Gastroesophageal sphincter (tissue), 4 donors: ENCODE data around the gene ASPRV1. TPM values are rescaled to one million over a fixed set of nuclear protein-coding genes. Genes with fewer than 3 reads are reported as not detected.

Experiments
- ATAC-seq: fragments of 150-250 bp; one replicate; pipeline ENCODE4 v1.9.1; 2016; ENCODE audit warnings: mild to moderate bottlenecking, moderate library complexity
- H3K27ac ChIP-seq, 4 donors: fragments of 200-600 bp; sonication (generic) in 3 of 4; 1 replicate in 3 of 4; 2 replicates in 1 of 4; pipeline ENCODE4 v1.5.1; 2016 to 2019
- H3K27me3 ChIP-seq: fragments of 200-600 bp; sonication (generic); one replicate; pipeline ENCODE4 v1.5.1; 2019
- H3K36me3 ChIP-seq, 2 donors: fragments of 200-600 bp; sonication (generic); one replicate each; pipeline ENCODE4 v1.5.1; 2019; ENCODE audit warnings: control low read depth in 1 of 2
- H3K4me1 ChIP-seq, 3 donors: fragments of 200-600 bp; sonication (generic); 1 replicate in 2 of 3; 2 replicates in 1 of 3; pipeline ENCODE4 v1.5.1; 2016 to 2019; ENCODE audit warnings: control low read depth in 2 of 3
- H3K4me3 ChIP-seq, 2 donors: fragments of 200-600 bp; sonication (generic); one replicate each; pipeline ENCODE4 v1.5.1; 2019; ENCODE audit warnings: mild to moderate bottlenecking in 1 of 2, moderate library complexity in 1 of 2
- H3K9me3 ChIP-seq, 3 donors: fragments of 200-600 bp; sonication (generic); one replicate each; pipeline ENCODE4 v1.5.1; 2017 to 2019; ENCODE audit warnings: control low read depth in 2 of 3
- EP300 ChIP-seq: sonication (generic); formaldehyde crosslinking; IDR thresholded peaks from one replicate; pipeline ENCODE4 v1.6.1; 2017; ENCODE audit warnings: antibody characterized with exemption, mild to moderate bottlenecking
- POLR2A ChIP-seq, 2 donors: fragments of 450-650 bp; IDR thresholded peaks; one replicate each; pipeline ENCODE4 v1.6.1; 2017; ENCODE audit warnings: antibody characterized with exemption in 2 of 2, mild to moderate bottlenecking in 2 of 2, moderate library complexity in 1 of 2
- POLR2AphosphoS5 ChIP-seq: sonication (generic); formaldehyde crosslinking; IDR thresholded peaks from one replicate; pipeline ENCODE4 v1.6.1; 2017; ENCODE audit warnings: antibody characterized with exemption
- WGBS, 2 donors: methylation state at CpG; one replicate each; pipeline ENCODE4 v1.1.5; 2018; ENCODE audit warnings: low coverage in 1 of 2; 5-methylcytosine and 5-hydroxymethylcytosine counted together
- total RNA-seq, 4 donors: library from RNA; depleted of rRNA; stranded (reverse); fragments of >200 nt; gene quantifications; one replicate each; pipeline ENCODE4 v1.1.0, GENCODE V29; 2016
- TF ChIP-seq, protein P1 (sequence below), 4 experiments: fragments of 200-600 bp in 2 of 4; fragments of 450-650 bp in 2 of 4; sonication (generic) in 1 of 4; IDR thresholded peaks; one replicate each; pipeline ENCODE4 v1.5.1; 2017 to 2019; ENCODE audit warnings: antibody characterized with exemption in 4 of 4, mild to moderate bottlenecking in 2 of 4, moderate library complexity in 2 of 4

Gene ASPRV1
- total RNA-seq, 4 donors from 2014 or later, result 1.0 to 1.4 (median 1.3) TPM

- no peak for ATAC-seq
- 97 to 100% methylated on average over 2 to 3 of the region's 3 CpGs for WGBS, 2 donors
- TF ChIP-seq EP300 (no peak), POLR2AphosphoS5 (no peak), POLR2A (IDR thresholded peaks at IDR 0.05) (no peak)
- TF ChIP-seq, protein P1, sequence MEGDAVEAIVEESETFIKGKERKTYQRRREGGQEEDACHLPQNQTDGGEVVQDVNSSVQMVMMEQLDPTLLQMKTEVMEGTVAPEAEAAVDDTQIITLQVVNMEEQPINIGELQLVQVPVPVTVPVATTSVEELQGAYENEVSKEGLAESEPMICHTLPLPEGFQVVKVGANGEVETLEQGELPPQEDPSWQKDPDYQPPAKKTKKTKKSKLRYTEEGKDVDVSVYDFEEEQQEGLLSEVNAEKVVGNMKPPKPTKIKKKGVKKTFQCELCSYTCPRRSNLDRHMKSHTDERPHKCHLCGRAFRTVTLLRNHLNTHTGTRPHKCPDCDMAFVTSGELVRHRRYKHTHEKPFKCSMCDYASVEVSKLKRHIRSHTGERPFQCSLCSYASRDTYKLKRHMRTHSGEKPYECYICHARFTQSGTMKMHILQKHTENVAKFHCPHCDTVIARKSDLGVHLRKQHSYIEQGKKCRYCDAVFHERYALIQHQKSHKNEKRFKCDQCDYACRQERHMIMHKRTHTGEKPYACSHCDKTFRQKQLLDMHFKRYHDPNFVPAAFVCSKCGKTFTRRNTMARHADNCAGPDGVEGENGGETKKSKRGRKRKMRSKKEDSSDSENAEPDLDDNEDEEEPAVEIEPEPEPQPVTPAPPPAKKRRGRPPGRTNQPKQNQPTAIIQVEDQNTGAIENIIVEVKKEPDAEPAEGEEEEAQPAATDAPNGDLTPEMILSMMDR (IDR thresholded peaks at IDR 0.05), result no peak
These were observed 22.0 kb upstream of the ASPRV1 start for GRCh38 chr2:69983392-69983966.

DNA sequence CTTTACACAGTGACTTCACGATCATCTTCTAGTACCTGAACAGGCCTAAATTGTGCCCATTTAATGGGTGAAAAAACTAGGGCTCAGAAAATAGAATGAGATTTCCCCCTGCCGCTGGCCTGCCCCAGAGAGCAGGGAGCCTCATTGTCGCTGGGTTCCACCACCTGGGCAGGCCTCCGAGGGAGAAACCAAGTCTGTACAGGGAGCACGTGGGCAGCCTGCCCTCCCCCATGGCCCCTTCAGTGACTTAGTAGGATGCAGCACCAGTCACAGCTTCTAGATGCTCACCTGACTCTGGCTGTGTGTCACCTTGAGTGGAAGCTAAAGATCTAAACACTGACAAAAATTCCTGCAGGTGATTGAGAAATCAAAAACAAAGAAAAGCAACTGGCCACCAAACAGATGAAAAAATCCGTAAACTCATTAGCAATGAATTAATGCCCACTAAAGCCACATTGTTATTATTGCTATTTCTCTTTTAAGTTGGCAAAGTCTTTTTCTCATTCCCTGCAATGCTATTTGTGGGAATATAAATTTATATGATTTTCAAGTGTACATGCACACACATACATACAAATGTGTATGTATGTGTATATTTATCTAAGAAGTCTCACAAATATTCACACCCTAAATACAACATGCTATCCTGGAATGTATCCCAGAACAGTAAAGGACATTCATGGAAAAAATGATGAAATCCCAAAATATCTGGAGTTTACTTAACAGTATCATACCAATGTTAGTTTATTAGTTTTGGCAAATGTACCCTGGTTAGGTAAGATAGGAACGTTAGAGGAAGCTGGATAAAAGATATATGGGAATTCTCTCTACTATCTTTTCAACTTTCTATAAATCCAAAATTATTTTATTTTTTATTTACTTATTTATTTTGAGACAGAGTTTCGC, 18.7 kb upstream of the ASPRV1 start:
- no peak for ATAC-seq
- Histone ChIP-seq H3K4me1 (no peaks in the 10 kb centered on the region), H3K27me3 (no peaks in the 10 kb centered on the region), H3K36me3 (no peaks in the 10 kb centered on the region), H3K4me3 (no peak overlapping the region), H3K27ac (no peak overlapping the region), H3K9me3 (no peaks in the 10 kb centered on the region)
- TF ChIP-seq POLR2AphosphoS5 (no peak), POLR2A (IDR thresholded peaks at IDR 0.05) (no peak), EP300 (no peak)
- TF ChIP-seq, protein P1 (IDR thresholded peaks at IDR 0.05), result no peak
- WGBS, 2 donors, result 74 to 79% methylated on average over 3 to 4 of the region's 8 CpGs

More at GRCh38 chr2:69983392-69983966, 22.0 kb upstream of the ASPRV1 start:
- Histone ChIP-seq H3K4me3 (no peak overlapping the region), H3K9me3 (no peaks in the 10 kb centered on the region), H3K4me1 (no peaks in the 10 kb centered on the region), H3K27me3 (no peaks in the 10 kb centered on the region), H3K36me3 (no peaks in the 10 kb centered on the region), H3K27ac (no peak overlapping the region)

DNA sequence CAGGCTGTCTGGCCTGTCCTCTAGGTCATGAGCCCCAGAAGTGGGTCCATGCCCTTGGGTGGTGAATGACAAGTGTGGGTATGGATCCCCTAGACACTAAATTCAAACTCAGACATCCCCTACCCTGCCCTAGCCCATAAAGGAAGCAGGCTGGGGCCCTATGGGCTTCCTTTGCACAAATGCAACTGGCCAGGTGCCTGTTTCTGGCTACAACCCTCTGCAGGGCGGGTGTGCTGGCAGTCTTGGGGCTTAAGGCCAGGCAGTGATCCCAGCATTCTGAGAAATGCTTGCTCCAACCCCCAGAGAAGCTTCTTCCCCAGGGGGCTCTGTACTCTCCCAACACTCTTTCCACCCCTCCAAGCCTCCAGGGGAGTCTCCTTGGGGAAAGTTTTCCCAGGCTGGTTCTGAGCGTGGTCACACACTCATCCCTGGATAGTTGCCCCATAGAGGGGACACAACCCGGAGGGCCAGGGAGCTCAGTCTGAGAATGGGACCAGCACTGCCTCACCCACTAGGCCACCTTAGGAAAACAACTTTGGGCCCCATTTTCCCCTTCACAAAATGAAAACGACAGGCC, 16.6 kb upstream of the ASPRV1 start:
- Histone ChIP-seq H3K27ac (no peak overlapping the region), H3K4me1 (no peaks in the 10 kb centered on the region), H3K27me3 (no peaks in the 10 kb centered on the region), H3K9me3 (no peaks in the 10 kb centered on the region), H3K36me3 (no peaks in the 10 kb centered on the region), H3K4me3 (no peak overlapping the region)
- ATAC-seq, result no peak
- WGBS, 2 donors, result 80% methylated on average over 2 of the region's 4 CpGs; no CpG with 5 or more reads in 1 of the 2 donors
- TF ChIP-seq EP300 (no peak), POLR2A (IDR thresholded peaks at IDR 0.05) (no peak), POLR2AphosphoS5 (no peak)
- TF ChIP-seq, protein P1 (IDR thresholded peaks at IDR 0.05), result no peak

- no peak overlapping the region for H3K4me3 ChIP-seq
- no peaks in the 10 kb centered on the region for H3K27me3 ChIP-seq
- no peaks in the 10 kb centered on the region for H3K4me1 ChIP-seq
- no peak for TF ChIP-seq EP300
- TF ChIP-seq POLR2A (IDR thresholded peaks at IDR 0.05), result no peak
- TF ChIP-seq POLR2AphosphoS5, result no peak
- TF ChIP-seq, protein P1 (IDR thresholded peaks at IDR 0.05), result no peak
- no peak overlapping the region for H3K27ac ChIP-seq
- H3K9me3 ChIP-seq, result no peaks in the 10 kb centered on the region
- H3K36me3 ChIP-seq, result no peaks in the 10 kb centered on the region
- WGBS, 2 donors, result 96 to 100% methylated on average over 1 to 5 of the region's 8 CpGs
- no peak for ATAC-seq
These were observed 15.8 kb upstream of the ASPRV1 start for GRCh38 chr2:69977186-69977585.
